GM20000 (cell line): Measurements from ENCODE around the gene AQP12A.
"Not testable (repeated sequence)": the region's sequence is repeated elsewhere in the genome, so short reads cannot be mapped to it uniquely, and the experiment has no call there.

Source experiments
- DNase-seq: peaks from one replicate; pipeline ENCODE4 v3.0.0; 2012; ENCODE audit warnings: low spot score
- CTCF ChIP-seq: IDR thresholded peaks from 2 replicates; pipeline ENCODE4 v1.5.1; 2012; ENCODE audit warnings: mild to moderate bottlenecking, control low read depth; ENCODE audit errors: extremely low read depth, missing control alignments

The AQP12A gene, protein sequence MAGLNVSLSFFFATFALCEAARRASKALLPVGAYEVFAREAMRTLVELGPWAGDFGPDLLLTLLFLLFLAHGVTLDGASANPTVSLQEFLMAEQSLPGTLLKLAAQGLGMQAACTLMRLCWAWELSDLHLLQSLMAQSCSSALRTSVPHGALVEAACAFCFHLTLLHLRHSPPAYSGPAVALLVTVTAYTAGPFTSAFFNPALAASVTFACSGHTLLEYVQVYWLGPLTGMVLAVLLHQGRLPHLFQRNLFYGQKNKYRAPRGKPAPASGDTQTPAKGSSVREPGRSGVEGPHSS

GRCh38 chr2:240691631-240692420 lies at the start of gene AQP12A:
Gene AQP12A, plus strand, starts transcription at chr2:240691866. Its CDS starts 48 bp downstream, at chr2:240691914.
- DNase-seq: not testable (repeated sequence)

GRCh38 chr2:240642061-240642805 lies 49.4 kb upstream of the AQP12A start:
- DNase-seq: peak; percentile 7

DNA sequence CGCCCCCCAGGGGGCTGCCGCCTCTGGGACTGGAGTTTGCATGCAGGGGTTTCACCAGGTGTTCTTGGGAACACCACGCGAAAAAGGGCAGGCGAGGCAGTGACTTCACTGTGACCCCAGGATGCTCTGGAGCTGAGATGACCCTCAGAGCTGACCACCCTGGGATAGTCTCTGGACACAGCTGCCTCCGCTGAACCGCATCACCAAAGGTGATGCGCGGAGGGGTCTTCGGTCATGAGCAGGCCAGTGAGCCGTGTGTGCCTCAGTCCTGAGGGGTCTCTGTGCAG lies 48.9 kb upstream of the AQP12A start:
- TF ChIP-seq CTCF: no peak
- no peak for DNase-seq

More at GRCh38 chr2:240642061-240642805, 49.4 kb upstream of the AQP12A start:
- no peak for TF ChIP-seq CTCF

DNA sequence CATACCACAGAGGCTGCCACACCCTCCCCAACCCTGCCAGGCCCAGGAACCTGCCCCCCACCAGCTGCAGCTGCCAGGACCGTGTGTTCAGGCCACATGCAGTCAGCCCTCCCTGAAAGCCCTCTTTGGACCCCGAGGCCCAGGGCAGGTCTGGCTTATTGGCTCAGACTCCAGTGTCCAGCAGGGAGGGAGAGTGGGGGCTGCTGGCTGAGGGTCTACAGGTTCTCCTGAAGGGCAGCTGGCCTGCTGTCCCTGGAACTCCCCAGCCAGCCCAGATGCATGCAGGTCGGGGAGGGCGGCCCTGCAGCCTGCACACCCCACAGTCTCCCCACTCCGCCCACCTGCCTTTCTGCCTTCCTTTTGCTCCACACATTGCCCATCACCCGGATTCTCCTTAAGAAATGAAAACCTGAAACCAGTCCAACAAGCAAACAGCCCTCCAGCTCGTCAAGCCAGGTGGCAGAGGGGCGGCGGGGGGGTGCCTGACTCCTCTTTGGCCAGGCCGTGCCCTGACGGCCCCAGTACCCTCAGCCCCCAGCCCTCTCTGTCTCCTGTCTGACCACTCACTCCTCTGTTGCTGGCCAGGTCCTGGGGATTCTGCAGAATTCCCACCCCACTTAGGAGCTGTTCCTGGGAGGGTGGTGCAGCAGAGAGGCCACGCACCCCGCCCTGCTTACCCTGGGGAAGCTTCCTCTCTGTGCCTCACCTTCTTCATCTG lies 48.4 kb upstream of the AQP12A start:
- DNase-seq: no peak
- no peak for TF ChIP-seq CTCF

GRCh38 chr2:240643811-240644150 lies 47.9 kb upstream of the AQP12A start:
- TF ChIP-seq CTCF: no peak
- no peak for DNase-seq

GRCh38 chr2:240644171-240644651 lies 47.5 kb upstream of the AQP12A start:
- DNase-seq: peak; percentile 12
- TF ChIP-seq CTCF: no peak

GRCh38 chr2:240644859-240645301 lies 46.8 kb upstream of the AQP12A start:
- TF ChIP-seq CTCF: no peak
- peak; percentile 28 for DNase-seq
